KMS-11 (cell line): ENCODE measurements around the gene RAPGEF6.
"Not testable (repeated sequence)": the region's sequence is repeated elsewhere in the genome, so short reads cannot be mapped to it uniquely, and the experiment has no call there.

ENCODE experiments used
- H2AFZ ChIP-seq: fragments of 200-600 bp; sonication (generic); 2 replicates; pipeline ENCODE4 v1.6.1; 2016; ENCODE audit warnings: antibody characterized with exemption, mixed run types, low read depth
- H3K27ac ChIP-seq: fragments of 200-600 bp; sonication (generic); 2 replicates; pipeline ENCODE4 v1.6.1; 2016; ENCODE audit warnings: mild to moderate bottlenecking, mixed run types
- H3K27me3 ChIP-seq: fragments of 200-600 bp; sonication (generic); 2 replicates; pipeline ENCODE4 v1.6.1; 2017; ENCODE audit warnings: mild to moderate bottlenecking, low read depth, mixed run types, moderate library complexity; ENCODE audit not compliant: insufficient read depth
- H3K36me3 ChIP-seq: fragments of 200-600 bp; sonication (generic); 2 replicates; pipeline ENCODE4 v1.6.1; 2017; ENCODE audit warnings: mild to moderate bottlenecking, mixed run types; ENCODE audit not compliant: insufficient read depth
- H3K4me1 ChIP-seq: fragments of 200-600 bp; sonication (generic); 2 replicates; pipeline ENCODE4 v1.6.1; 2016; ENCODE audit warnings: mild to moderate bottlenecking, low read depth, mixed run types; ENCODE audit not compliant: poor library complexity, severe bottlenecking
- H3K4me2 ChIP-seq: fragments of 200-600 bp; sonication (generic); 2 replicates; pipeline ENCODE4 v1.7.0; 2016; ENCODE audit warnings: mild to moderate bottlenecking, mixed run types
- H3K4me3 ChIP-seq: fragments of 200-600 bp; sonication (generic); IDR thresholded peaks from 2 replicates; pipeline ENCODE4 v1.6.1; 2017; ENCODE audit warnings: low read depth, low read length, mixed read lengths; ENCODE audit not compliant: insufficient read depth
- H3K79me2 ChIP-seq: fragments of 200-600 bp; sonication (generic); 2 replicates; pipeline ENCODE4 v1.6.1; 2016; ENCODE audit warnings: low read depth, mixed run types; ENCODE audit not compliant: insufficient read depth
- H3K9ac ChIP-seq: fragments of 200-600 bp; sonication (generic); 2 replicates; pipeline ENCODE4 v1.6.1; 2016; ENCODE audit warnings: mild to moderate bottlenecking, mixed run types
- H4K20me1 ChIP-seq: fragments of 200-600 bp; sonication (generic); 2 replicates; pipeline ENCODE4 v1.6.1; 2016; ENCODE audit warnings: mild to moderate bottlenecking, mixed run types; ENCODE audit not compliant: insufficient read depth
- TF ChIP-seq, protein P1 (sequence below): fragments of 200-600 bp; sonication (generic); conservative IDR thresholded peaks from 2 replicates; pipeline ENCODE4 v1.6.1; 2017; ENCODE audit warnings: low read depth, mild to moderate bottlenecking, antibody characterized with exemption, low read length, moderate library complexity, mixed read lengths

RAPGEF6 gene

DNA sequence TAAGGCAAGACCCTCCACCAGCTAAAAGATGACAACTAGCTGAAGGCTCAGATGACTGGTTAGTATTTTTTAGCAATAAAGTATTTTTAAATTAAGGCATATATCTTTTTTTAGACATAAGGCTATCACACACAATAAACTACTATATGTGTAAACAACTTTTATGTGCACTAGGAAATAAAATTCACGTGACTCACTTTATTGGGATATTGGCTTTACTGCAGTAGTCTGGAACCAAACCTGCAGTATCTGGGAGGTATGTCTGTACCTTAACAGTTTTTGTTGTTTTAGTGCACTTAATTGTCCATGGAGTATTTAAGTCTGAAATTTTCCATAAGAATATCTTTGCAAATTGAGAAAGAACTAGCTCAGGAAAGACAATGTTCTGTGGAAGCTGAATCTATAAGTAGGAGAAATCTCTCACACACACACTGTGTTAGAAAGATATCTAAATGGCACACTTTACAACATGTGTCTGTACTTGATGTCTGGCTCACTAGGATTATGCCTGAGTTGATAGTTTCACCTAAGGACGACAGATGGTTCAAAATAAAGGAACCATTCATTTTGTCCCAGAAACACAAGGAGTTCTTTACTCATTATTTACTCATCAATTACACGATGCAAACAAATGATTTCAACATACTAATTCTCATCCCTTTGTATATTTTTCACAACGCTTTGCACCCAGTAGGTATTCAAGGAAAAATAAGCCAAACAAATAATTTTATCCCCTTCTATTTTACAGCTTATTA, 4.6 kb downstream of the RAPGEF6 start:
- H3K27ac ChIP-seq = no peak overlapping the region
- no peak overlapping the region for H3K4me2 ChIP-seq

DNA sequence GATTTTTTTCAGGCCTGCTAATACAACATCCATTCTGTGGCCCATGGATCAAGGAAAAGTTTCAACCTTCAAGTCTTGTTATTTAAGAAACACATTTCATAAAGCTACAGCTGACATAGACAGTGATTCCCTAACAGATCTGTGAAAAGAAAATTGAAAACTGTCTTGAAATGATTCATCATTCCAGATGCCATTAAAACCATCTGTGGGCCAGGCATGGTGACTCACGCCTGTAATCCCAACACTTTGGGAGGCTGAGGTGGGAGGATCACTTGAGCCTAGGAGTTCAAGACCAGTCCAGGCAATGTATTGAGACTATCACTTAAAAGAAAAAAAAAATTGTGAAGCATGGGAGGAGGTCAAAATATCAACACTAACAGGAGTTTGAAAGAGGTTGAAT, 6.0 kb downstream of the RAPGEF6 start:
- Histone ChIP-seq H3K4me1 (peaks cover 35% of the 10 kb centered on the region), H2AFZ (no peak overlapping the region), H3K9ac (no peak overlapping the region), H4K20me1 (0 out of 2 replicates have a peak, but pooled peaks cover 12% of the 10 kb centered on the region), H3K4me2 (no peak overlapping the region), H3K27ac (no peak overlapping the region), H3K79me2 (peaks cover 100% of the 10 kb centered on the region), H3K27me3 (no peaks in the 10 kb centered on the region), H3K4me3 (no peak overlapping the region), H3K36me3 (no peaks in the 10 kb centered on the region)
- TF ChIP-seq, protein P1, sequence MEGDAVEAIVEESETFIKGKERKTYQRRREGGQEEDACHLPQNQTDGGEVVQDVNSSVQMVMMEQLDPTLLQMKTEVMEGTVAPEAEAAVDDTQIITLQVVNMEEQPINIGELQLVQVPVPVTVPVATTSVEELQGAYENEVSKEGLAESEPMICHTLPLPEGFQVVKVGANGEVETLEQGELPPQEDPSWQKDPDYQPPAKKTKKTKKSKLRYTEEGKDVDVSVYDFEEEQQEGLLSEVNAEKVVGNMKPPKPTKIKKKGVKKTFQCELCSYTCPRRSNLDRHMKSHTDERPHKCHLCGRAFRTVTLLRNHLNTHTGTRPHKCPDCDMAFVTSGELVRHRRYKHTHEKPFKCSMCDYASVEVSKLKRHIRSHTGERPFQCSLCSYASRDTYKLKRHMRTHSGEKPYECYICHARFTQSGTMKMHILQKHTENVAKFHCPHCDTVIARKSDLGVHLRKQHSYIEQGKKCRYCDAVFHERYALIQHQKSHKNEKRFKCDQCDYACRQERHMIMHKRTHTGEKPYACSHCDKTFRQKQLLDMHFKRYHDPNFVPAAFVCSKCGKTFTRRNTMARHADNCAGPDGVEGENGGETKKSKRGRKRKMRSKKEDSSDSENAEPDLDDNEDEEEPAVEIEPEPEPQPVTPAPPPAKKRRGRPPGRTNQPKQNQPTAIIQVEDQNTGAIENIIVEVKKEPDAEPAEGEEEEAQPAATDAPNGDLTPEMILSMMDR = no peak

More for the DNA sequence above, 4.6 kb downstream of the RAPGEF6 start:
- Histone ChIP-seq H3K4me1 (peaks cover 35% of the 10 kb centered on the region), H3K27me3 (no peaks in the 10 kb centered on the region), H2AFZ (no peak overlapping the region), H4K20me1 (0 out of 2 replicates have a peak, but pooled peaks cover 6% of the 10 kb centered on the region), H3K4me3 (no peak overlapping the region), H3K79me2 (peaks cover 92% of the 10 kb centered on the region), H3K9ac (no peak overlapping the region), H3K36me3 (no peaks in the 10 kb centered on the region)
- TF ChIP-seq, protein P1 = no peak

DNA sequence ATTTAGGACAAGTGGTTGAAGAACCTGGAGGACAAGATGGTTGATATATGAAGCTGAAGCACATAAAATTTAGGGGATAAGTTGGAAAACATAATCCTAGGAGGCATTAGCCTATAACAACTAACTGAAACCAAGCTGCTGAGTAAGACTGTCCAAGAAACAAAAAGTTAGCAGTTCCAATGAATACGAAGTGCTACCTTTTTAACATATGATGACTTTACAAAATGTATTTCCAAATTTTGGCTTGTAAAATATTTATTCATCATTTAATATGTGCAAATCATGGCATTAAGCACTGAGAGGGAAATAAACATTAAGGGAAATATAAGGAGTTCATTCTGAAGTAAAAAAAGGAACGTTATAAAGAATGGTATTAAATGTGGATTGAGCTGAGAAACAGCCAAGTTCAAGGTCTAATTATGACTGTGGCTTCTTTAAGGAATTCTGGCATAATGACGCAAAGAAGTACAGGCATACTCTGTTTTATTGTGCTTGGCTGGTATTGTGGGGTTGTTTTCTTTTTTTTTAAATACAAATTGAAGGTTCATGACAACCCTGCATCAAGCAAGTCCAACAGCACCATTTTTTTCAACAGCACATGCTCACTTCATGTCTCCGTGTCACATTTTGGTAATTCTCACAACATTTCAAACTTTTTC, 7.7 kb downstream of the RAPGEF6 start:
- TF ChIP-seq, protein P1 = no peak
- no peak overlapping the region for H3K27ac ChIP-seq
- no peak overlapping the region for H3K9ac ChIP-seq
- no peaks in the 10 kb centered on the region for H3K27me3 ChIP-seq
- H2AFZ ChIP-seq = no peak overlapping the region
- 0 out of 2 replicates have a peak, but pooled peaks cover 13% of the 10 kb centered on the region for H4K20me1 ChIP-seq
- H3K36me3 ChIP-seq = 0 out of 2 replicates have a peak, but pooled peaks cover 6% of the 10 kb centered on the region
- H3K4me3 ChIP-seq = no peak overlapping the region
- no peak overlapping the region for H3K4me2 ChIP-seq
- peaks cover 95% of the 10 kb centered on the region for H3K79me2 ChIP-seq
- H3K4me1 ChIP-seq = peaks cover 19% of the 10 kb centered on the region

DNA sequence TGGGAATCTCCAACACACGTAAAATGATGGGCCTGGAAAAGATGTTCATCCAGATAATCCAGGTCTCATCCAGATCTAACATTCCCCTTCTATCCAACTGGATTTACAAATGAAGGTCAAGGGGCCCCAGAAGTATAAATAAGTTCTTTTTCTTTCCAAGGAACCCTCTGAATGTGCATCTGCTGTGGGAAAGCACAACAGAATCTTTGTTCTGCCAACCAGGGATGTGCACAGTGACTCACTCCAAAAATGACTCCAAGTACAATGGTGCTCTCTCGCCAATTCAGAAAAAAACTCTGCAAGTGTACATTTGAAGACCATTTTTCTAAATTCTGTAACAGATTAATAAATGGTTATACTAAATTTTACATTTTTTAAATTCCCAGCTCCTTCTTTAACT, 12.4 kb downstream of the RAPGEF6 start:
- H3K27me3 ChIP-seq = no peaks in the 10 kb centered on the region
- 0 out of 2 replicates have a peak, but pooled peaks cover 6% of the 10 kb centered on the region for H3K36me3 ChIP-seq
- H3K4me2 ChIP-seq = no peak overlapping the region
- H3K79me2 ChIP-seq = peaks cover 86% of the 10 kb centered on the region
- H4K20me1 ChIP-seq = 0 out of 2 replicates have a peak, but pooled peaks cover 9% of the 10 kb centered on the region
- TF ChIP-seq, protein P1 = no peak
- no peak overlapping the region for H3K4me3 ChIP-seq
- no peaks in the 10 kb centered on the region for H3K4me1 ChIP-seq
- H2AFZ ChIP-seq = no peak overlapping the region
- H3K9ac ChIP-seq = no peak overlapping the region
- no peak overlapping the region for H3K27ac ChIP-seq

DNA sequence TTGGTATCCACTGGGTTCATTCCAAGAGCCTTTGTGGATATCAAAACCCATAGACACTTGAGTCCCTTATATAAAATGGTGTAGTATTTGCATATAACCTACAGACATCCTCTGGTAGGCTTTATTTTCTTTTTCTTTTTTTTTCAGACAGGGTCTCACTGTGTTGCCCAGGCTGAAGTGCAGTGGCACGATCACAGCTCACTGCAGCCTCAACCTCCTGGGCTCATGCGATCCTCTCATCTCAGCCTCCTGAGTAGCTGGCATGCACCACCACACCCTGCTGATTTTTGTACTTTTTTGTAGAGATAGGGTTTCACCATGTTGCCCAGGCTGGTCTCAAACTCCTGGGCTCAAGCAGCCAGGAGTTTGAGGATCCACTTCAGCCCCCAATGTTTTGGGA, 13.9 kb downstream of the RAPGEF6 start:
- not testable (repeated sequence) for H3K4me1 ChIP-seq, H3K9ac ChIP-seq, H3K27me3 ChIP-seq, H3K27ac ChIP-seq, H3K36me3 ChIP-seq, H4K20me1 ChIP-seq, H2AFZ ChIP-seq, H3K4me3 ChIP-seq, H3K4me2 ChIP-seq
- H3K79me2 ChIP-seq = peaks cover 86% of the 10 kb centered on the region
